RWPE1 (cell line): ENCODE data around the gene SNX13.

Experiments used
- CTCF ChIA-PET: fragments of 350-600 bp; sonication (Branson Sonifier 250); formaldehyde crosslinking; extraction: SDS; loops from one replicate; lab custom pipeline; 2021; lab: Yijun Ruan, JAX
- POLR2A ChIA-PET: fragments of 400-600 bp; formaldehyde crosslinking; extraction: SDS; loops from one replicate; lab custom pipeline; 2020; ENCODE audit warnings: antibody characterized with exemption; ENCODE audit not compliant: low non-redundant PET; lab: Yijun Ruan, JAX
- DNase-seq: peaks from one replicate; pipeline ENCODE4 v3.0.0; 2012; ENCODE audit warnings: low spot score
- H3K27ac ChIP-seq: fragments of 450-650 bp; 2 replicates; pipeline ENCODE4 v1.5.1; 2017
- CTCF ChIP-seq: fragments of 450-650 bp; conservative IDR thresholded peaks from 2 replicates; pipeline ENCODE4 v1.5.1; 2017; ENCODE audit warnings: low read depth, mild to moderate bottlenecking

Gene SNX13

GRCh38 chr7:17940302-17940883 is at the start of gene SNX13:
Gene SNX13, minus strand, starts transcription at chr7:17940494. Its CDS starts 199 bp downstream, at chr7:17940295.
- peak within 1 kb of the TSS; percentile 90 for H3K27ac ChIP-seq
- peak; percentile 49 for TF ChIP-seq CTCF
- ChIA-PET CTCF (no interaction called here), POLR2A (no interaction called here)
- peak; percentile 92 for DNase-seq

GRCh38 chr7:17989546-17989945 is 49.3 kb upstream of the SNX13 start:
- CTCF ChIA-PET: interaction anchor here (0.6 to 0.7 kb wide), 2 partner anchors 307 to 609 kb away, joined by 3 to 4 read pairs; no protein-coding TSS in a partner anchor
- no peak overlapping the region for H3K27ac ChIP-seq
- no peak for DNase-seq
- POLR2A ChIA-PET: no interaction called here
- no peak for TF ChIP-seq CTCF

GRCh38 chr7:17988858-17989257 is 48.6 kb upstream of the SNX13 start:
- ChIA-PET POLR2A (no interaction called here), CTCF (interaction anchor here (0.6 to 0.7 kb wide), 2 partner anchors 610 to 1165 kb away, joined by 3 read pairs; no protein-coding TSS in a partner anchor)
- H3K27ac ChIP-seq: no peak overlapping the region
- no peak for DNase-seq
- no peak for TF ChIP-seq CTCF

GRCh38 chr7:17988141-17988540 is 47.8 kb upstream of the SNX13 start:
- no peak for TF ChIP-seq CTCF
- ChIA-PET CTCF (interaction anchor here (0.5 kb wide), 1 partner anchor 282 kb away, joined by 5 read pairs; no protein-coding TSS in a partner anchor), POLR2A (no interaction called here)
- DNase-seq: no peak
- no peak overlapping the region for H3K27ac ChIP-seq

- ChIA-PET POLR2A (no interaction called here), CTCF (no interaction called here)
- no peak overlapping the region for H3K27ac ChIP-seq
- peak; percentile 46 for DNase-seq
- no peak for TF ChIP-seq CTCF
Observed at GRCh38 chr7:17986851-17987250, 46.6 kb upstream of the SNX13 start.

- no peak for TF ChIP-seq CTCF
- POLR2A ChIA-PET: no interaction called here
- H3K27ac ChIP-seq: no peak overlapping the region
- DNase-seq: no peak
- CTCF ChIA-PET: no interaction called here
Observed at GRCh38 chr7:17985473-17986239, 45.4 kb upstream of the SNX13 start.
